Measurements from ENCODE around the gene C1QTNF12.
"Not testable (repeated sequence)": the region's sequence is repeated elsewhere in the genome, so short reads cannot be mapped to it uniquely, and the experiment has no call there.

C1QTNF12 gene

GRCh38 chr1:1259119-1259488, 12.6 kb upstream of the C1QTNF12 start:
- DNase-seq: no peak

- DNase-seq: no peak
Observed at GRCh38 chr1:1256956-1257871, 10.7 kb upstream of the C1QTNF12 start.

GRCh38 chr1:1255611-1256010, 9.1 kb upstream of the C1QTNF12 start:
- DNase-seq: no peak

- DNase-seq: no peak
Observed at GRCh38 chr1:1255078-1255477, 8.6 kb upstream of the C1QTNF12 start.

- no peak for DNase-seq
Observed at GRCh38 chr1:1254667-1254998, 8.1 kb upstream of the C1QTNF12 start.

GRCh38 chr1:1253972-1254666, 7.6 kb upstream of the C1QTNF12 start:
- DNase-seq: no peak

GRCh38 chr1:1253314-1253713, 6.8 kb upstream of the C1QTNF12 start:
- no peak for DNase-seq

- DNase-seq: peak; percentile 61 to 64
Observed at GRCh38 chr1:1250786-1251284, 4.3 kb upstream of the C1QTNF12 start.

GRCh38 chr1:1248009-1248913, 1.7 kb upstream of the C1QTNF12 start:
- not testable (repeated sequence) for DNase-seq

- no peak for DNase-seq
Observed at GRCh38 chr1:1247341-1247913, 905 bp upstream of the C1QTNF12 start.

- DNase-seq: no peak
Observed at GRCh38 chr1:1245817-1246576, 525 bp downstream of the C1QTNF12 start.

GRCh38 chr1:1245178-1245816, 1.2 kb downstream of the C1QTNF12 start:
- no peak for DNase-seq

- DNase-seq: no peak
Observed at GRCh38 chr1:1244192-1244811, 2.2 kb downstream of the C1QTNF12 start.

GRCh38 chr1:1243807-1244191, 2.7 kb downstream of the C1QTNF12 start:
- no peak for DNase-seq

GRCh38 chr1:1243266-1243660, 3.3 kb downstream of the C1QTNF12 start:
- no peak for DNase-seq

GRCh38 chr1:1242461-1243265, 3.9 kb downstream of the C1QTNF12 start:
- no peak for DNase-seq

- no peak for DNase-seq
Observed at GRCh38 chr1:1241588-1242219, 4.8 kb downstream of the C1QTNF12 start.

- no peak for DNase-seq
Observed at GRCh38 chr1:1240822-1241587, 5.5 kb downstream of the C1QTNF12 start.

- DNase-seq: no peak
Observed at GRCh38 chr1:1240348-1240732, 6.2 kb downstream of the C1QTNF12 start.

Measured in stimulated activated CD4-positive, alpha-beta T cell treated with anti-CD3 and anti-CD28 coated beads, Interleukin-2, amount 100 ng/mL, for 24 hours (primary cell).